K562 (cell line): Measurements from ENCODE around the gene MTA2. TPM values are rescaled to one million over a fixed set of nuclear protein-coding genes. Genes with fewer than 3 reads are reported as not detected.

Experiments
- CREB5 ChIP-seq: fragments of 250-450 bp; sonication (Bioruptor Pico); IDR thresholded peaks from 2 replicates; pipeline ENCODE4 v1.5.0; 2020; ENCODE audit warnings: mild to moderate bottlenecking
- E2F1 ChIP-seq: sonication (generic); formaldehyde crosslinking; IDR thresholded peaks from 2 replicates; pipeline ENCODE4 v1.8.1; 2023; ENCODE audit warnings: mild to moderate bottlenecking, missing genetic modification reagents, moderate library complexity
- GTF2B ChIP-seq: IDR thresholded peaks from 2 replicates; pipeline ENCODE4 v1.6.1; 2011; ENCODE audit not compliant: insufficient read length; ENCODE audit errors: extremely low read depth
- HDAC3 ChIP-seq: fragments of 450-650 bp; IDR thresholded peaks from 2 replicates; pipeline ENCODE4 v1.6.1; 2018; ENCODE audit warnings: borderline replicate concordance, mild to moderate bottlenecking, moderate library complexity; ENCODE audit not compliant: partially characterized antibody
- HMG20A ChIP-seq: fragments of 450-650 bp; formaldehyde crosslinking; conservative IDR thresholded peaks from 2 replicates; pipeline ENCODE4 v1.4.0; 2020; ENCODE audit warnings: mild to moderate bottlenecking, mixed read lengths
- JUND ChIP-seq, 2 experiments: IDR thresholded peaks; 2 replicates in 1 of 2; 3 replicates in 1 of 2; pipeline ENCODE4 v1.6.1; 2011; ENCODE audit warnings: borderline replicate concordance in 2 of 2, low read depth in 2 of 2, low read length in 2 of 2, improper control_type of control experiment in 1 of 2, missing biosample characterization in 1 of 2, missing genetic modification characterization in 1 of 2, missing genetic modification reagents in 1 of 2
- MTA2 ChIP-seq: fragments of 450-650 bp; IDR thresholded peaks from 2 replicates; pipeline ENCODE4 v1.6.1; 2016; ENCODE audit warnings: low read depth
- NCOA6 ChIP-seq: fragments of 450-650 bp; IDR thresholded peaks from 2 replicates; pipeline ENCODE4 v1.6.1; 2017; ENCODE audit warnings: mild to moderate bottlenecking
- PHF8 ChIP-seq: fragments of 200-600 bp; sonication (generic); IDR thresholded peaks from 2 replicates; pipeline ENCODE4 v1.6.1; 2012; ENCODE audit warnings: mixed run types, mild to moderate bottlenecking, inconsistent platforms, low read length, moderate library complexity, borderline replicate concordance
- RB1 ChIP-seq: fragments of 450-650 bp; IDR thresholded peaks from 2 replicates; pipeline ENCODE4 v1.6.1; 2017; ENCODE audit warnings: low read depth, mild to moderate bottlenecking
- SIN3A ChIP-seq, 2 experiments: fragments of 150-350 bp in 1 of 2; IDR thresholded peaks; 2 replicates each; pipeline ENCODE4 v1.6.1; 2011 to 2016; ENCODE audit warnings: borderline replicate concordance in 2 of 2, low read depth in 2 of 2, low read length in 2 of 2, mild to moderate bottlenecking in 2 of 2, moderate library complexity in 2 of 2; ENCODE audit not compliant: control insufficient read depth in 1 of 2
- TFAP4 ChIP-seq: sonication (generic); formaldehyde crosslinking; IDR thresholded peaks from 2 replicates; pipeline ENCODE4 v1.8.0; 2022; ENCODE audit warnings: missing genetic modification reagents, mild to moderate bottlenecking, moderate library complexity, borderline replicate concordance
- ZBED1 ChIP-seq: IDR thresholded peaks from 2 replicates; pipeline ENCODE4 v1.6.1; 2014
- ZNF592 ChIP-seq: fragments of 450-650 bp; IDR thresholded peaks from 2 replicates; pipeline ENCODE4 v1.6.1; 2017; ENCODE audit warnings: antibody characterized with exemption, mild to moderate bottlenecking
- polyA plus RNA-seq, 8 experiments: library from polyadenylated mRNA; depleted of rRNA in 4 of 8; stranded (reverse) in 5 of 8; unstranded in 3 of 8; fragments of >200 nt; fragmentation: Nextera tagmentation in 2 of 8; fragmentation: Illumina TruSeq in 1 of 8; extraction: Ambion mirVana in 2 of 8; extraction: Trizol in 1 of 8; gene quantifications; 2 replicates each; pipeline versions ENCODE4 v1.2.1 to v1.2.3, GENCODE V29; 2011 to 2014; ENCODE audit warnings: inconsistent platforms in 1 of 8, missing spikeins in 1 of 8
- total RNA-seq, 7 experiments: library from RNA; depleted of rRNA in 6 of 7; stranded (reverse); fragments of >200 nt in 6 of 7; fragmentation: Illumina TruSeq in 2 of 7; extraction: Trizol in 2 of 7; gene quantifications; 2 replicates each; pipeline versions ENCODE4 v1.2.1 to v1.2.3, GENCODE V29; 2011 to 2021; ENCODE audit warnings: low replicate concordance in 1 of 7

The MTA2 gene
- total and polyA plus RNA-seq, 9 of the 15 experiments (the other 6 are each of a cell fraction or from before 2014, with no cell fraction given), result 6.2 to 220 (median 172) TPM

GRCh38 chr11:62593434-62594044, 8.1 kb downstream of the MTA2 start (continued):
- TF ChIP-seq ZNF592 (no peak), JUND (IDR thresholded peaks at IDR 0.05; ENCODE audit: borderline replicate concordance, low read depth, low read length) (peak; percentile 53), JUND (tag; IDR thresholded peaks at IDR 0.05; ENCODE audit: borderline replicate concordance, low read depth, low read length) (no peak), ZBED1 (no peak), MTA2 (no peak), NCOA6 (no peak), GTF2B (no peak), SIN3A (IDR thresholded peaks at IDR 0.05; ENCODE audit: borderline replicate concordance in 2 of 2, control insufficient read depth in 1 of 2, low read depth in 2 of 2, low read length in 2 of 2) (0 out of 4 replicates have a peak, but pooled peaks of 1 of the 2 experiments have one; percentile 35), HDAC3 (no peak), PHF8 (no peak), E2F1 (no peak), HMG20A (CRISPR knock-in tag) (no peak), TFAP4 (peak; percentile 35; the same call in 1 of the 2 replicates), RB1 (peak; percentile 37; the same call in 1 of the 2 replicates), CREB5 (CRISPR knock-in tag) (no peak)
